Transverse colon (tissue), 4 donors: ENCODE measurements around the gene INPP1. TPM values are rescaled to one million over a fixed set of nuclear protein-coding genes. Genes with fewer than 3 reads are reported as not detected.

Source experiments
- DNase-seq: peaks from one replicate; pipeline ENCODE4 v3.0.0-alpha.2; 2019
- H3K27ac ChIP-seq, 4 donors: fragments of 200-600 bp; sonication (generic); 2 replicates each; pipeline ENCODE4 v1.5.1; 2016 to 2018; ENCODE audit warnings: inconsistent platforms in 4 of 4
- H3K27me3 ChIP-seq: fragments of 200-600 bp; sonication (generic); 2 replicates; pipeline ENCODE4 v1.5.1; 2017; ENCODE audit warnings: inconsistent platforms
- H3K36me3 ChIP-seq, 4 donors: fragments of 200-600 bp; sonication (generic); 2 replicates each; pipeline ENCODE4 v1.5.1; 2017 to 2019; ENCODE audit warnings: inconsistent platforms in 4 of 4
- H3K4me1 ChIP-seq, 4 donors: fragments of 200-600 bp; sonication (generic); 2 replicates each; pipeline ENCODE4 v1.5.1; 2017 to 2020; ENCODE audit warnings: inconsistent platforms in 4 of 4
- H3K4me3 ChIP-seq, 4 donors: fragments of 200-600 bp; sonication (generic); 1 replicate in 1 of 4; 2 replicates in 3 of 4; pipeline versions ENCODE4 v1.5.1 to v1.6.1; 2017 to 2019; ENCODE audit warnings: inconsistent platforms in 4 of 4
- H3K9me3 ChIP-seq, 2 donors: fragments of 200-600 bp; sonication (generic); 2 replicates each; pipeline ENCODE4 v1.5.1; 2017 to 2019; ENCODE audit warnings: inconsistent platforms in 2 of 2
- EP300 ChIP-seq: sonication (generic); formaldehyde crosslinking; IDR thresholded peaks from one replicate; pipeline ENCODE4 v1.6.1; 2017; ENCODE audit warnings: antibody characterized with exemption, low read depth
- POLR2A ChIP-seq: fragments of 450-650 bp; IDR thresholded peaks from one replicate; pipeline ENCODE4 v1.6.1; 2016; ENCODE audit warnings: antibody characterized with exemption, mild to moderate bottlenecking, moderate library complexity
- POLR2AphosphoS5 ChIP-seq, 3 donors: sonication (generic); formaldehyde crosslinking; IDR thresholded peaks; one replicate each; pipeline ENCODE4 v1.6.1; 2016; ENCODE audit warnings: antibody characterized with exemption in 3 of 3
- WGBS, 2 donors: methylation state at CpG; one replicate each; pipeline ENCODE4 v1.1.5; 2018; ENCODE audit warnings: low coverage in 1 of 2; 5-methylcytosine and 5-hydroxymethylcytosine counted together
- in situ Hi-C, 4 donors: fragments of 200-750 bp; cut with MboI; loops; one replicate each; pipeline versions ENCODE4 v1.15.0 to v1.15.1; 2017; ENCODE audit warnings: low sequenced_read_pairs in 3 of 4, low pct_ligation_motif_present in 1 of 4, low pct_unique_long_range_greater_than_20kb in 1 of 4
- intact Hi-C: fragments of 100-400 bp; cut with DNase I; formaldehyde crosslinking; loops from one replicate; pipeline ENCODE4 v1.15.1; 2023; ENCODE audit warnings: low total_unique reads
- total RNA-seq, 4 donors: library from RNA; depleted of rRNA; stranded (reverse); fragments of >200 nt; gene quantifications; one replicate each; pipeline ENCODE4 v1.1.0, GENCODE V29; 2016
- TF ChIP-seq, protein P1 (sequence below), 5 experiments: fragments of 200-600 bp in 3 of 5; fragments of 450-650 bp in 2 of 5; sonication (generic) in 3 of 5; IDR thresholded peaks; 1 replicate in 2 of 5; 2 replicates in 3 of 5; pipeline ENCODE4 v1.5.1; 2016 to 2017; ENCODE audit warnings: antibody characterized with exemption in 5 of 5, inconsistent platforms in 3 of 5, mild to moderate bottlenecking in 2 of 5, moderate library complexity in 1 of 5

The INPP1 gene
- total RNA-seq, 4 donors from 2014 or later, result 0.60 to 22.1 (median 21.2) TPM

DNA sequence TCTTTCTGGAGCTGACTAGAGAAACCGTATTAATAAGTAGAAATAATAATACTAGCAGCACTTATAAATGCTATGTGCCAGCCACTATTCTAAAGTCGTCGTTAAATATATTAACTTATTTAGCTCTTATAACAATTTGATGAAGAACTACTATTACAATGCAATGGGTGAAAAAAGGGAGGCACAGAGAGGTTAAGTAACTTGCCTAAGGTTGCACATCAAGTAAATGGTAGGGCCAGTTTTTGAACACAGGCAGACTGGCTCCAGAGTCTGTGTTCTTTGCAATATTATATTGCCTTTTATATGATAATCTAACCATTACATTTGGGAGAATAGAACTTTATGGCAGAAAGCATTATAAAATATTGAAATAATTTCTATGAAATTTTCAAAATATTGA lies 17.6 kb downstream of the INPP1 start:
- 89 to 91% methylated on average over 3 of the region's 3 CpGs for WGBS, 2 donors
- in situ Hi-C loops, result loop anchor here in 2 of 4 donors (10.0 to 25.0 kb wide), 2 partner anchors 274 to 276 kb away; no protein-coding TSS in a partner anchor
- Histone ChIP-seq H3K36me3 (peaks cover 0 to 6% (median 0%) of the 10 kb centered on the region in 4 donors), H3K27me3 (no peaks in the 10 kb centered on the region), H3K4me1 (peaks cover 2 to 39% (median 20%) of the 10 kb centered on the region in 4 donors), H3K27ac (no peak overlapping the region), H3K9me3 (no peaks in the 10 kb centered on the region), H3K4me3 (no peak overlapping the region)
- intact Hi-C loops, result no loop called here
- TF ChIP-seq POLR2A (no peak), EP300 (no peak), POLR2AphosphoS5 (IDR thresholded peaks at IDR 0.05) (no peak)
- TF ChIP-seq, protein P1, sequence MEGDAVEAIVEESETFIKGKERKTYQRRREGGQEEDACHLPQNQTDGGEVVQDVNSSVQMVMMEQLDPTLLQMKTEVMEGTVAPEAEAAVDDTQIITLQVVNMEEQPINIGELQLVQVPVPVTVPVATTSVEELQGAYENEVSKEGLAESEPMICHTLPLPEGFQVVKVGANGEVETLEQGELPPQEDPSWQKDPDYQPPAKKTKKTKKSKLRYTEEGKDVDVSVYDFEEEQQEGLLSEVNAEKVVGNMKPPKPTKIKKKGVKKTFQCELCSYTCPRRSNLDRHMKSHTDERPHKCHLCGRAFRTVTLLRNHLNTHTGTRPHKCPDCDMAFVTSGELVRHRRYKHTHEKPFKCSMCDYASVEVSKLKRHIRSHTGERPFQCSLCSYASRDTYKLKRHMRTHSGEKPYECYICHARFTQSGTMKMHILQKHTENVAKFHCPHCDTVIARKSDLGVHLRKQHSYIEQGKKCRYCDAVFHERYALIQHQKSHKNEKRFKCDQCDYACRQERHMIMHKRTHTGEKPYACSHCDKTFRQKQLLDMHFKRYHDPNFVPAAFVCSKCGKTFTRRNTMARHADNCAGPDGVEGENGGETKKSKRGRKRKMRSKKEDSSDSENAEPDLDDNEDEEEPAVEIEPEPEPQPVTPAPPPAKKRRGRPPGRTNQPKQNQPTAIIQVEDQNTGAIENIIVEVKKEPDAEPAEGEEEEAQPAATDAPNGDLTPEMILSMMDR (IDR thresholded peaks at IDR 0.05), result no peak
- no peak for DNase-seq

DNA sequence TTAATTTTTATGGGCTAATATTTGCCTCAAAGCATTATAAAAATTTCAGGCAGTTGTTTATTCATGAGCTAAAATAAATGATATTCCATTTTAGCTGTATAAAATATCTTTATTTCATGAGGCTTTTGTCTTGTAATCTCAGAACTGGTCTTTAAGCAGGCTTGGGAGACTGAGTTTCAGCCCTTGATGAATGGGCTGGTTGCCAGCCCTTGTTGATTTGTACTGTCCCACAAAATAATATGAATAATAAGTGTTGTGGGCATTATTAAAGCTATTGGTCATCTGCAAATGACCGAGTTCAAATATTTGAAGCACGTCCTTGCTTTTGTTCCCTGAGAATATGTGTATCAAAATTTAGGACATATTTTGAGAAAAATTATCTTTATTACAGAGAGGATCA lies 18.2 kb downstream of the INPP1 start:
- 75 to 77% methylated on average over 2 of the region's 2 CpGs for WGBS, 2 donors
- no peaks in the 10 kb centered on the region for H3K27me3 ChIP-seq
- no peak overlapping the region for H3K27ac ChIP-seq
- intact Hi-C loops, result no loop called here
- H3K4me1 ChIP-seq, result peaks cover 2 to 33% (median 14%) of the 10 kb centered on the region in 4 donors
- no peak for DNase-seq
- no peak overlapping the region for H3K4me3 ChIP-seq
- in situ Hi-C loops, result loop anchor here in 2 of 4 donors (10.0 to 25.0 kb wide), 2 partner anchors 274 to 277 kb away; no protein-coding TSS in a partner anchor
- H3K9me3 ChIP-seq, result no peaks in the 10 kb centered on the region
- TF ChIP-seq, protein P1 (IDR thresholded peaks at IDR 0.05), result no peak
- TF ChIP-seq EP300 (no peak), POLR2AphosphoS5 (IDR thresholded peaks at IDR 0.05) (no peak), POLR2A (no peak)
- peaks cover 0 to 6% (median 0%) of the 10 kb centered on the region in 4 donors for H3K36me3 ChIP-seq

DNA sequence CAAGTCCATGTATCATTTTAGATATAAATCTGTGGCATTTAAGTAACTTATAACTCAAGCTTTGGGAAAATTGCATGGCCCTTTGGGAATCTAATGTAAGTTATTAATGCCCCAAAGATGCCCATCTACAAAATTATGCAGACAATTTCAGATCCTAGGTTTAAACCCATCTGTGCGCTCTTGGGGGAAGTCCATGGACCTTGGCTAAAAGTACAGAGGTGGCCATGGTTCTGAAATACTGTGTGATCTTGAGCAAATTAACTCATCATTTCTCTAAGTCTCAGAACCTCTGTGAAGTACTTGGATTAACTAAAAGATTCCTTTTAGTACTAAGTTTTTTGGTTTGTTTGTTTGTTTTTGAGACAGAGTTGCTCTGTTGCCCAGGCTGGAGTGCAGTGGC lies 19.5 kb downstream of the INPP1 start:
- in situ Hi-C loops (loop anchor here in 2 of 4 donors (10.0 to 25.0 kb wide), 2 partner anchors 276 to 278 kb away; no protein-coding TSS in a partner anchor), intact Hi-C loops (no loop called here)
- Histone ChIP-seq H3K27me3 (no peaks in the 10 kb centered on the region), H3K36me3 (peaks cover 0 to 13% (median 0%) of the 10 kb centered on the region in 4 donors), H3K4me1 (peaks cover 2 to 28% (median 11%) of the 10 kb centered on the region in 4 donors), H3K27ac (no peak overlapping the region), H3K9me3 (no peaks in the 10 kb centered on the region), H3K4me3 (no peak overlapping the region)
- no peak for DNase-seq
- WGBS, 2 donors, result 94% methylated on average over 1 of the region's 1 CpG; no CpG with 5 or more reads in 1 of the 2 donors
- no peak for TF ChIP-seq POLR2A
- TF ChIP-seq EP300, result no peak
- TF ChIP-seq, protein P1 (IDR thresholded peaks at IDR 0.05), result no peak
- TF ChIP-seq POLR2AphosphoS5 (IDR thresholded peaks at IDR 0.05), result no peak

DNA sequence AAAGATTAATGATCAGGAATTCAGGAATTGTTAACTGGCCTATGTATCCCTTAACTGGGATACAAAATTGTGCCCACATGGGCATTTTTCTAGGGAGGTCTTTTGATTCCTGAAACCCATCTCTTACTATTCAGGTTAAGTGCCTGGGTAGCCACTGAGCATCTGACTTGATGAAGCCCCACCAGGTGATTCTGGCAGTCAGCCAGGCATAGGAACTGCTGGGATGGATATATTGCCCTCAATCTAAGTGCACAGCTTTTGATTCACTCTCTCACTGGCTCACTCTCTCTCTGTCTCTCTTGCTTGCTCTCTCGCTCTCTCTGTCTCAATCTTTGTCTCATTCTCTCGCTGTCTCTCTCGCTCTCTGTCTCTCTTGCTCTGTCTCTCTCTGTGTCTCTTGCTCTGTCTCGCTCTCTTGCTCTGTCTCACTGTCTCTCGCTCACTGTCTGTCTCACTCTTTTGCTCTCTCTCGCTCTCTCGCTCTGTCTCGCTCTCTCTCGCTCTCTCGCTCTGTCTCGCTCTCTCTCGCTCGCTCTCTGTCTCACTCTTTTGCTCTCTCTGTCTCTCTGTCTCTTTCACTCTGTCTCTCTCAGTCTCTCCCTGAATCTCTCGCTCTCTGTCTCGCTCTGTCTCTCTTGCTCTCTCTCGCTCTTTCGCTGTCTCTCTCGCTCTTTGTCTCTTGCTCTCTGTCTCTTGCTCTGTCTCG lies 22.3 kb downstream of the INPP1 start:
- in situ Hi-C loops (loop anchor here in 2 of 4 donors (10.0 to 25.0 kb wide), 2 partner anchors 278 to 281 kb away; no protein-coding TSS in a partner anchor), intact Hi-C loops (no loop called here)
- WGBS, 2 donors, result 87 to 98% methylated on average over 17 to 18 of the region's 19 CpGs
- DNase-seq, result no peak
- H3K9me3 ChIP-seq, result no peaks in the 10 kb centered on the region
- TF ChIP-seq POLR2AphosphoS5 (IDR thresholded peaks at IDR 0.05) (no peak), EP300 (no peak), POLR2A (no peak)
- TF ChIP-seq, protein P1 (IDR thresholded peaks at IDR 0.05), result no peak
- no peak overlapping the region for H3K27ac ChIP-seq
- no peaks in the 10 kb centered on the region for H3K27me3 ChIP-seq
- H3K4me3 ChIP-seq, result no peak overlapping the region
- H3K36me3 ChIP-seq, result peaks cover 0 to 29% (median 5%) of the 10 kb centered on the region in 4 donors
- peaks cover 0 to 3% (median 1%) of the 10 kb centered on the region in 4 donors for H3K4me1 ChIP-seq
